SK-N-DZ (cell line): ENCODE data around the gene BICC1.

ENCODE experiments used
- DNase-seq: peaks from one replicate; pipeline ENCODE4 v3.0.0-alpha.2; 2015; ENCODE audit warnings: low spot score

Gene BICC1

DNA sequence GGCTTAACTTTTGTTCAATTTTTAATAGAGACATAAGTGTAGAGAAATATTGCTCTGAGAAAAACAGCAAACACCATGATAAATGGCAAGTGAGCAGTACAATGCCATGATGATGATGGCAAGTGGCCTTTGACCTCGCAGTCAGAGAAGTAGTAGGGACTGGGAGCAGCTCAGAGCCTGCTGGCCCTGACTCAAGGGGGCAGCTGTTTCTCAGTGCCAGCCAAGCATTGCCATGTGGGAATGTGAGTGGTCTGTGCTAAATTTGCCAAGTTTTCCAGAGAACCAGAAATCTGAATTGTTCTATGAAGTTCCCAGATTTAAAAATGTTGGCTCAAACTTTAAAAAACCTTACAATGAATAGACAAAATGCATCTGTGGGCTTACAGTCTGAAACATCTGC, 187.9 kb downstream of the BICC1 start:
- DNase-seq, result no peak

GRCh38 chr10:58701405-58702135, 188.9 kb downstream of the BICC1 start:
- no peak for DNase-seq

- no peak for DNase-seq
These were observed 191.6 kb downstream of the BICC1 start for GRCh38 chr10:58704226-58704625.

- DNase-seq, result no peak
These were observed 192.0 kb downstream of the BICC1 start for GRCh38 chr10:58704671-58705141.

- no peak for DNase-seq
These were observed 194.2 kb downstream of the BICC1 start for GRCh38 chr10:58706836-58707235.

- DNase-seq, result no peak
These were observed 199.5 kb downstream of the BICC1 start for GRCh38 chr10:58712141-58712540.

DNA sequence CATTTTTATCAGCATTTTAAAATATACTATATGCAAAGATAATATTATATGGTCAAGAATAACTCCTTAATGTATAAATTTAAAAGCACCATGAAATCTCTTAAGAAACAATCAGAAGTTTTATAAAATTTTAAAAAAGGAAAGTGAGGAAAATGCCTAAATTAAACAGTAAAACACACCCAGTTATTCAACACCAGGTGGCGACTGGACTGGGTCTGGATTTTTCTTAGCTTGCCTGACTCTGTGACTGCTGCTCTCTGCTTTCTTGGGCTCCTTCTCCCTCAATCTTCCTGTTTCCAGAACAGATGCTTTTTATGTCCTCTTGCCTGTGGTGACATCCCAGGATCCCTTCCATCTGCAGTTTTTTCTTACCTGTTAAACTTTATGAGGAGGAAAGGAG, 200.3 kb downstream of the BICC1 start:
- DNase-seq, result no peak

GRCh38 chr10:58714409-58714808, 201.7 kb downstream of the BICC1 start:
- no peak for DNase-seq

DNA sequence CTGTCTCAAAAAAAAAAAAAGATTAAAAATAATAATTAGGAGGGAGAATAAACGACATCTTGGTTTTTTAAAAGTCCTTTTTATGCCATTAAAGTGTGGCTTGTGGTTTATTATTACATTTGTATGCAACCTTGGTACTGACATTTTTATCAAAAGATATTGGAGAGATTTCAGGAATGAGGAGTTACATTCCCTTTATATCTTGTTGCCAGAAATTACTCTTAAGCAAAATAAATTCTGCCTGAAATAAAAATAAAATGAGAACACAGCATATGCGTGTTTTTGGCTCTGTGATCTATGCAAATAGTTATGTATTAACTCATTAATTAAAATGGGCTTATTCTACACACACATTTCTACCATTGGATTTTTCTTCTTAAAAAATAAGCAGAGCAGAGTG, 202.4 kb downstream of the BICC1 start:
- DNase-seq, result no peak

DNA sequence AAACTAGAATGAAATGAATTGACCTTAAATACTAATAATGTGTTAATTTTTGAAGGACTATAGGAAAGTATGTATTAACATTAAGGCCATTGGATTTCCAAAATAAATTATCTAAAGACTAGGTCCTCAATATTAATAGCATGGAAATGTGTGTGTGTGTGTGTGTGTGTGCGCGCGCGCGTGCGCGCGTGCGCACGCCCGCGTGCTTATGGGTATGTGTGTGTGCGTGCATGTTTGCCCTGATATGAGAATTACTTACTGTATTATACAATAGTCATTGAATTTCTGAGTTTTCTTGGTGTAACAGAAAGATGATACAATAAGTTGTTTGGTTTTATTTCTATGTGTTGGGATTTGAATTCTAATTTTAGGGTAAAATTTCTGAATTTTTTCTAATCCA, 205.9 kb downstream of the BICC1 start:
- no peak for DNase-seq

DNA sequence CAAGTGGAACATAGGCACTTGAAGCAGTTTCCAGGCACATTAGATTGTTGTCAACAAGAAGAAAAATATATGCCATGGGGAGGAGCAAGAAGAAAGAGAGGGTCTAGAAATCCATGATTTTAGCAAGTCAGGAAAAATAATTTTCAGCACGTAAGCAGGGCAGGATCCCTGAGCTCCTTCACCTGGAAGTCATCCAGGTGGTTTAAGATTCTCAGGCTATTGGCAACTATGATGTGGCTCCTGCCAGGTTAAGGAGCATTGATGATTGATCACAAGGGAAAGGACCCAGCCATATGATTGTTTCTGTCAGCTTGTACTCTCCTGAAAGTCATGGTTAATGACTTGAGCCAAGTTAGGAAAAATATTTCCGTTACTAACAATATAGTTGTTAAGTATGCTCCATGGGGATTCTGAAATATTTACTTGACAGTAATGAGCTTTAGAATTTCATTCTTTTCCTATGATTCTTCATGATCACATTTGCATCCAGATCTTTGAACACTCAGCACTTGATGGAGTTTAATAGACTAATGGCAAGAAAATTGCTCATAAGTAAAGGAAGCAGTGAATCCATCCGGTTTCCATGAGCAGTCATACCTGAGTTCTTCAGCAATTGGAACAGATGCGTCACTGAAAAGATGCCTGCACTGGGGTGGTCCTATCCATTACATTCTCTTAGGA, 209.1 kb downstream of the BICC1 start:
- DNase-seq, result no peak

- DNase-seq, result no peak
These were observed 210.5 kb downstream of the BICC1 start for GRCh38 chr10:58723186-58723585.

DNA sequence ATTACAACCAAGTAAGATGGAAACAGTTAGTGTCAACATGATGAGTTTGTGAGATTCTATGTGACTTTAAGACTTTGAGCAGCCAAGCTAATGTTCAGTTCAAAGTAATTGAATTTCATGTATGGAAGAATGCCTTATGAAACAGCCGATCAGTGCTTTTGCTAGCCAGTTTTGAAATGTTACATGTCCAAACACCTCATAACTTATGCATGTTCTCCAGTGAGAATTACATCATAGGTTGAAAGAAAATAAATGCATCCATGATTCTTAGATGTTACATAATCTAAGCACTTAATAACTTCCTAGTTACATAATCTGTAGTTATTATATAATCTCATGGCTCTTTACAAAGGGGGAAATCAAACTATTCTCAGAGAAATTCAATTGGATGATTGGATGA, 211.3 kb downstream of the BICC1 start:
- no peak for DNase-seq

- DNase-seq, result no peak
These were observed 212.1 kb downstream of the BICC1 start for GRCh38 chr10:58724781-58725180.

GRCh38 chr10:58725901-58726300, 213.2 kb downstream of the BICC1 start:
- DNase-seq, result no peak

DNA sequence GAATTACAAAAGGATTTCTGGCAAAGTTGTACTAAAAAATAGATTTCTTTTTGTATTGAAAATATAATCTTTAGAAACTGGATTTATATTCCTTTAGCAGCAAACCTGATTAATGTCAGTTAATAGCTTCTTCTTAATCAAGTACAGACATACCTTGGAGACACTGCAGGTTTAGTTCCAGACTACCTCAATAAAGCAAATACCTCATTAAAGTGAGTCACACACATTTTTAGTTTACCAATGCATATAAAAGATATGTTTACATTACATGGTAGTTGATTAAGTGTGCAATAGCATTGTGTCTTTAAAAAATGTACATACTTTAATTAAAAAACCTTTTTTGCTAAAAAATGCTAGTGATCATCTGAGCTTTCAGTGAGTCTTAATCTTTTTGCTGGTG, 215.0 kb downstream of the BICC1 start:
- DNase-seq, result no peak

DNA sequence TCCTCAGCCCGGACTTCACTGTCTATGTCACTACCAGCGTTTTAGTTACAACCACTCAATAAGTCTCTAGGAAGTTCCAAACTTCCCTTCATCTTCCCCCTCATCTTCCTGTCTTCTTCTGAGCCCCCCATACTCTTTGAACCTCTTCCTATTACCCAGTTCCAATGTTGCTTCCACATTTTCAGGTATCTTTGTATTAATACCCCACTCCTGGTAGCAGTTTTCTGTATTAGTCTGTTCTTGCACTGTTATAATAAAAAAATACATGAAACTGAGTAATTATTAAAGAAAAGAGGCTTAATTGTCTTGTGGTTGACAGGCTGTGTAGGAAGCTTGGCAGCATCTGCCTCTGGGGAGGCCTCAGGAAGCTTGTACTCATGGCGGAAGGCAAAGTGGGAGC, 218.6 kb downstream of the BICC1 start:
- DNase-seq, result no peak

DNA sequence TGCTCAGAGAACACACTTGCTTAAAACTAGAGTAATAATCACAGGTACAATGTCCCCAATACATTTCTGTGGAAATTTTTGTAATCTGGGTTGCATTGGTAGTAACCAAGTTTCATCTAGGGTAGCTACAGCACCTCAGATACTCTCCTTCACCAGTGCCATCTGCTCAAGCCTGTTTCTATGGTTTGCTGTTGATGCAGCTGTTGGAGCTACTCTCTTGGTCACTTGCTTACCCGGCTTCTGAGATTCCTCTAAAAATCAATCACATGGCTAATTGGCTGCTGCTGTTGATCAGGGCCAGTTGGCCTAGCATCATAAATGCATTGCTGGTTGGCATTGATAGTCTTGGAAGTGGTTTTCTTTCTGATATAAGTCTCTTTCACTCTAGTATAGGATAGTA, 220.8 kb downstream of the BICC1 start:
- no peak for DNase-seq

DNA sequence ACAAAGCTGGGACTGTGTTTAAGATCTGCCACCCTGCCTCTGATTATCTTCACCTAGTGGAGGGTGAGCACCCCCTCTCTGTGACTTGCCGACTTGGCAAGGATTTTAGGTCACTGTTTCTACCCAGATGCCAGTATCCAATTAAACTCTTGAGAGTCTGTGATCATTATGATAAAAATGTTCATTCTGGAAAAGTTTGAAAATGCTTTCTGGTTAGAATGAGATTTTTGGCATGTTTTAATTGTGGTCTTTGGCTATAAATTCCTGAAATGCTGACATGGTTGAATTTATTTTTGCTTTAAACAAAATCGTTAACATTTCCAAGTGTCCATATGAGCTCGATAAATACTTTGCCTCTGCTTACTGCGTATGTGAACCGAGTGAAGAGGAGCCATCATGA, 221.4 kb downstream of the BICC1 start:
- DNase-seq, result no peak

- DNase-seq, result no peak
These were observed 222.0 kb downstream of the BICC1 start for GRCh38 chr10:58734664-58735063.

- no peak for DNase-seq
These were observed 222.4 kb downstream of the BICC1 start for GRCh38 chr10:58735087-58735486.

- no peak for DNase-seq
These were observed 228.1 kb downstream of the BICC1 start for GRCh38 chr10:58740620-58741369.

DNA sequence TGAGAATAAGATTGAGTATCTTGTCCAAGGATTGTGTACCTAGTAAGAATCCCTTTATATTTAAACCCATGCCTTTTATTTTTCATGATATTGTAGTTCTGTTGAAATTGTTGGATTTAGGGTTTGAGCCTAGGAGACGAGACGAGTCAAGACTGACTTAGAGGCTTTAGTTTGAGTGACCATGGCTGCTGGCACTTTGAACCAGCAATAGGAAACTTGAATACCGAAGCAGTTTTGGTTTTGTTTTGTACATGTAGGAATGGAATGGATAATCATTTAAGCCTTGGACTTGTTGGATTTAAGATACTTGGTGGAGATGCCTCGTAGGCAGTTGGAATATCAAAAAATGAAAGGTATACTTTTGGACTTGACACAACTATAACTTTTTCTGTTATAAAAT, 229.0 kb downstream of the BICC1 start:
- DNase-seq, result no peak
